HG03439 (cell line): ENCODE results near the gene ASXL2.
"Not testable (repeated sequence)": the region's sequence is repeated elsewhere in the genome, so short reads cannot be mapped to it uniquely, and the experiment has no call there.

Experiments used
- ATAC-seq: cut with Tn5 transposase; IDR thresholded peaks from one replicate; pipeline ENCODE4 v1.9.1; 2021; ENCODE audit warnings: mild to moderate bottlenecking, moderate library complexity; ENCODE audit not compliant: unreplicated experiment

The ASXL2 gene

DNA sequence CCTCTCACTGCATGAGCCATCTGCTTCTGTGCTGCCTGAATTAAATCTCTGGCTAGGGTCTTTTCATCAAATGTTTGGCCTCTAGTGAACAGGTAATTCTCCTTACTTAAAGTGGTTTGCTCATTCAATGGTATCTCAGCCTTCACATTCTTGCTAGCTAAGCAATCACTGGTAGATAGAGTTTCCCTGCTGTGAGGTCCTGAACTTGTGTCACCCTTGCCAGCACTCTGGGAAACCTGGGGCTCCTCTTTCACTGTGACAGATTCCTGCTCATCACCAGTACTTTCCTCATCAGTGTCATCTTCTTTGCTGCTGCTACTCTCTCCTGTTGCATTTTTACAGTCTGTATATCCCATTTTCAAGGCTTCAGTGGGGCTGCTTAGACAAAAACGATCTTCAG, 135.8 kb downstream of the ASXL2 start:
- no peak for ATAC-seq

DNA sequence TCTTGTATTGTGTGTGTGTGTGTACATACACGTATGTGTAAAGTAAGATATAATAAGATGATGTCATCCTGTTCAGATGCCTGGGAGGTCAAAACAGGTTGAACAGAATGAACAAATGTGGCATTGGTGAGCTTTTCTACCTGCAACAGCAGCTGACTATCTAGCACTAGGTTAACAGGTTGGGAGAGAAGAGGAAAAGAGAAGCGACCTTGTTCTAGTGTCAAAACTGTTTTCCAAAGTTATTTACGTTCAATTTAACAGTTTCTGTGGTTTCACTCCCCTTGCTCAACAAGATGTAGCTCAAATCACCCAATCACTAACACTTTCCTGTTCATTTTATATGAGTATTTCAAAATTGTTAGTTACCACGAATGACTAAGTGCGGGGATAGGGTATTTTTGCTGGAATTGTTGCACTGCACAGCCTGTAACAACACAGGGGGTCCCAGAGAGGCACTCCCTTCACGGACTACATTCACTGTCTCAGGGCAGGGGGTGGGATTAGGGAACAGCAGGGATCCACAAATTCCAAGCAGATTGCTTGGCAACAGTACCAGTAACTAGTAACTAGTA, 137.4 kb downstream of the ASXL2 start:
- ATAC-seq = no peak

DNA sequence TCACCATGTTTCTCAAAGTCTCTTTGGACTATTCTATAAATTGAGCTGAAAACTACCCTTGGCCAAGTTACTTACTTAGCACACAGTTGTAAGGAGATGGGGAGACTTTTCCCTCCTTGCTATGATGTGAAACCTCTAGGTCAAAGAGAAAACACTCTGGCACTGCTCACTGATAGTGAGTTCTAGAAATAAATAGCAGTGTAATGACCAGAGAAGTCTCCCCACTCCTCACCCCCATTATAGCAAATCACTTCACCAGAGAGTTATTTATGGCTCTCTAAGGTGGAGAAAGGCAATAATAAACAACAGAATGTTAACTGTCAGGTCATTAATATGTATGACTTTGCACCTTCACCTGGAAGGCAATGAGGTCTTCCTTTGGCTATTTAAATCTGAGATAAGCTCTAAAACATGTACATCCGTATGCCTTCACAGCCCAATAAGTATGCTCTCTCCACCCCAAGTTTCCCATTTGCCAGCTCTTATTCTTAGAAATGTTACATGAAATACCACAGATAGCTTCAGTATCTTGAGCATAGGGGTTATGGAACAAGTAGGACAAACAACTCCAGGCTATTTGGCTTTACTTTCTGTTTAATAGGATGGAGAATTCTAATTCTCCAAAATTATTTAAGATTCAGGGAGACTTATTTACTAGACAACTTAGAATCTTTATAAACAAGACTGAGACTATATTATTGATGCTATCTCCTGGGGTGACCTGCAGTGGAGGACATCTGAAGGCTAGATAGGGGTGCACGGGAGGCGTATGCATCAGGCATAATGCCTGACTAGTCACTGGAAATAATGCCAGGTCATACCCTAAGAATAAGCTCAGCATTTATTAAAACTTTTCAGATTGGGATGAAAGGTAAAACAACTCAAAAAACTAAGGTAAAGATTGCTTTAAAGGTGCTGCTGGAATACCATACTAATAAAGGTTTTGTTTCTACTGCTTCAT, 139.6 kb downstream of the ASXL2 start:
- no peak for ATAC-seq

DNA sequence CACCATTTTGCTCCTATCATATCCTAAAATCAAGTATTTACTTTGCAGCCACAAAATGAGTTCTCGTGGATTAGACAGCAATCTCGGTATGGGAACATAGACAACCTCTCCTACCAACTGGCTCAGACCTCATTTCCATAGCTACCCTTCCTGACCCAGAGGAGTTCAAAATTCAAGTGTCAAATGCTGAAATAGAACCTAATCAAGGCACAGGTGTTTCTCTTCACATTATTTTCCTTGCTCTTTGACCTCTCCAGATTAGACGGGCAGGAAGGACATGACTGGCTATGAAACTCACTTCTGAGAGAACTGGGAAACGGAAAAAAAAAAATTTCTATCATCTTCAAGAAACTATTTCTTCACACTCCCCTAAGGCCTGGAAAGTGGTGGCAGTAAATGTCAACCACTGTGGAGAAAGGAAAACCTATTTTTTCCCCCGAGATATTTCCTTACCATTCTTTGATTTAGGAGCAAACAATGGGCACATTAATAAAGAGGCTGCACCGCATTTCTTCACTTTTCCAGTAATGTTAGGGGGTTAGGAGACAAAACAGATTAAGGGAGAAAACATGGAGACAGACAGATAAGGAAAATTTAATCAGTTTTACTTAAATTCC, 141.3 kb downstream of the ASXL2 start:
- ATAC-seq = no peak

DNA sequence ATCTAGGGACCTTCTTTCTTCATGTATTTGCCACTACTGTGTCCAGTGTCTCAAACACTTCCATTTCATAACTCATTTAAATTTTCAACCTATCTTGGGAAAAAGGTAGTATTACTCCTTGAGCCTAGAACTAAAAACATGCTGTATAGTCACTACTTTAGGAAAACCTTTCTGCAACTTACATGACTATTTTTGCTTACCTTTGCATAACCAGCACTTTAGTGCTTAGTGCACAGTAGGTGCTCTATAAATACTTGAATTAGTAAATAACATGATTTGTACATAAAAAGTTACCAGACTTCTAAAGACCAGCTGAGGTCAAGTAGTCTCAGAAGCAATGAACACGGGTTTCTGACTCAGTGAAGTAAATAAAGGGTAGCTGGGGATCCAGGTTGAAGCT, 142.5 kb downstream of the ASXL2 start:
- ATAC-seq = no peak

DNA sequence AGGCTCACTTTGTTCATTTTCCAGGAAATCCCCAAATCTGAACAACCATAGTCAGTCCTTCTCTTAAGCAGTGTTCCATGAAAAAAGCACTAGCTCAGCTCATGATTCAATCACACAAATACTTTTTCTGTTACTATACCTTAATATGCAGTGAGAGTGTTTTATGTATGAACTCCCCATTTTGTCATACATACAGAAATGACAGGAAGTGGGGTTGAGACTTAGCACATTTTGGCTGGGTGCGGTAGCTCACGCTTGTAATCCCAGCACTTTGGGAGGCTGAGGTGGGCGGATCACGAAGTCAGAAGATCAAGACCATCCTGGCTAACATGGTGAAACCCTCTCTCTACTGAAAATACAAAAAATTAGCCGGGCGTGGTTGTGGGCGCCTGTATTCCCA, 149.7 kb downstream of the ASXL2 start:
- ATAC-seq = no peak

DNA sequence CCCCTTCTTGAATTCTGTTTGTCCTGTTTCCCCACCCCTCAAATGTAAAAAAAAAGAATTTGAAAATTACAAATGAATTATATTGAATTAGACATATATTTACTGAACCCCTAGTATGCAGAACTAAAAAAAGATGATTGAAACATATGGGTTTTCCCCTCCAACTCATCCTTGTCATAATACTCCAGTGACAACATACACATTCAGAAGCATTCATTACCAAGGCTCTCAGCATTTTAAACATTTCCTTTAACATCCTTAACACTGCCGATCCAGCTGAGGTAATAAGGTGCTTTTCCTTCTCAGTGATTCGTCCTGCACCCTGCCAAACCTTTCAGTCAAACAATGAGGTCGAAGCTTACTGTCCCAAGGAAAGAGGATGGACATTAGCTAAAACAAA, 151.8 kb downstream of the ASXL2 start:
- ATAC-seq = no peak

DNA sequence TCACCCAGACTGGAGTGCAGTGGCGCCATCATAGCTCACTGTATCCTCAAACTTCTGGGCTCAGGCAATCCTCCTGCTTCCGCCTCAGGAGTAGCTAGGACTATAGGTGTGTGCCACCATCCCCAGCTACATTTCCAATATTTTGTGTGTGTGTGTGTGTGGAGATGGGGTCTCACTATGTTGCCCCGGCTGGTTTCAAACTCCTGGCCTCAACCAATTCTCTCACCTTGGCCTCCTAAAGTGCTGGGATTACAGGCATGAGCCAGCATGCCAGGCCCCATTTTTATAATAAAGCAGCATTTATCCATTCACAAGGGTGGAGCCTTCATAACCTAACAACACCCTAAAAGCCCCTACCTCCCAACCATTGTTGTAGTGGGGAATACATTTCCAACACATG, 152.4 kb downstream of the ASXL2 start:
- no peak for ATAC-seq

DNA sequence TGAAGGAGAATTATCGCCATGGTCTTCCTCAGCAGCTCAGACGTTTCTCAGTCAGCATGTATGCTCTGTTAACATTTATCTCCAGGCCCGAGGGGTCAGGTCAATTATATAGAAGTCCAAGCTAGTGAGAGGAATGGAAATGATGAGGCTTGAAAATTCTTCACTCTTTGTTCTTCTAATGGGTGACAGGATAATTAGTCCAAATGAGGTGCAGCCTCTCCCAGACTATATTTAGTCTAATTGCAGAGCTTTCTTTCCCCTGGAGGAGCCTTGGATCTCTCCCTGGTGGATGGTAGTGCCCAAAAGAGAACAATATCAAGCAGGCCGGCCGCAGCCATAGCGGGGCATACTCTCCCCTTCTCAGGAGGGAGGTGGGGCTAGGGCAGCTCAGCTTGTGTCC, 153.5 kb downstream of the ASXL2 start:
- no peak for ATAC-seq

DNA sequence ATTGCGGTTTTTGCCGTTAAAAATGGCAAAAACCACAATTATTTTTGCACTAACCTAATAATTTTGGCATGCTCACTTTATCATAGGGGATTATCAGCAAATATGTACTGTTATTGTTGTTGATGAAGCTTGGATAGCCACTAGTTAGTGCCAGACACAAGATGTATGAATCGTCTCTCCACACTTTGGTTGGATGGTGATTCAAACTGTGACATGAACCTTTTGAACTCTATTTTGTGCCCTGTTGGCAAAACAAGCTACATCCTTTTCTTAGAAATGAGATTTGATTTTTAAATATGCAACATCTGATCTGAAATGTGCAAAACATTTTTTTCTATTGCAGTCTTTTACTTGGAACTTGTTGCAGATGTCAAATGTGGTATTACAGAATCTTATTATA, 156.1 kb downstream of the ASXL2 start:
- ATAC-seq = no peak

DNA sequence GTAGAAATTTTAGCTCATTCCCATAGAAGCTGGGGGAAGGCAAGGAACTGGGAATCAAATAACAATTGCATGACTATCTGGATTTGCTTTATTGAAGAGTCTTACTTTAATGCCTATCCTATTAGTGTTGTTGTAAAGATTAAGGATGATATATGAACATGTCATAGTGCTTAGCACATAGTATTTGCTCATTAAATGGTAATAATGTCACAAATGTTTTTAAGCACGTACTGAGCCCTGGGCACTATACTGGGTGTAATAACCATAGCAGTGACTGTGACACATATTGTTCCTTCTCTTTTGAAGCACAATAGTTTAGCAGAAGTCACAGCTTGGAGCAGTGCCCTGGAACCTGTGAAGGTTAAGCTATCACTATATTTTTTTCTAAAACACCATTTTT, 157.7 kb downstream of the ASXL2 start:
- no peak for ATAC-seq

DNA sequence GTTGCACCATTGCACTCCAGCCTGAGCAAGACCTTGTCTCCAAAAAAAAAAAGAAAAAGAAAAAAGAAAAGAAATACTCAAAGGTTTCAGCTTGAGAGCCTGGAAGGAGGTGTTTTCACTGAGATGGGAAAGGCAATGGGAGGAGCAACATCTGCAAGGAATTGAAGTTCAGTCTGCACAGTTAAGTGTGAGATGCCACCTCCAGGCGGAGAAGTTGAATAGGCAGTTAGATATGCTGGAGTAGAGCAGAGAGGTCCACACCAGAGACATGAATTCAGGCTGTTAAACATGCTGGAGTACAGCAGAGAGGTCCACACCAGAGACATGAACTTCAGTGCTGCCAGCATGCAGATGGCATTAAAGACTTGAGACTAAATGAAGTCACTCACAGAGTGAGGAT, 163.5 kb downstream of the ASXL2 start:
- no peak for ATAC-seq

DNA sequence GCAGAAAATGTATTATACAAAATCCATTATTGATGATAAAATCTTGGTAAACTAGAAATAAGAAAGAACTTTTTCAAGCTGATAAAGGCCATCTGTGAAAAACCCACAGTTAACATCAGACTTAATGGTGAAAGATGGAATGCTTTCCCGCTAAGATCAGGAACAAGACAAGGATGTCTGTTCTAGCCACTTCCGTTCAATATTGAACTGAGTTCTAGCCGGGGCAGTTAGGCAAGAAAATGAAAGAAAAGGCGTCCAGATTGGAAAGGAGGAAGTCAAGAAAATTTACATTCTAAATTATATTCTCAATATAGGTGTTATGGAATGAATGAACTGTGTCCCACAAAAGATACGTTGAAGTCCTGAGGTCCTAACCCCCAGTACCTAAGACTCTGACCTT, 165.8 kb downstream of the ASXL2 start:
- ATAC-seq = no peak

DNA sequence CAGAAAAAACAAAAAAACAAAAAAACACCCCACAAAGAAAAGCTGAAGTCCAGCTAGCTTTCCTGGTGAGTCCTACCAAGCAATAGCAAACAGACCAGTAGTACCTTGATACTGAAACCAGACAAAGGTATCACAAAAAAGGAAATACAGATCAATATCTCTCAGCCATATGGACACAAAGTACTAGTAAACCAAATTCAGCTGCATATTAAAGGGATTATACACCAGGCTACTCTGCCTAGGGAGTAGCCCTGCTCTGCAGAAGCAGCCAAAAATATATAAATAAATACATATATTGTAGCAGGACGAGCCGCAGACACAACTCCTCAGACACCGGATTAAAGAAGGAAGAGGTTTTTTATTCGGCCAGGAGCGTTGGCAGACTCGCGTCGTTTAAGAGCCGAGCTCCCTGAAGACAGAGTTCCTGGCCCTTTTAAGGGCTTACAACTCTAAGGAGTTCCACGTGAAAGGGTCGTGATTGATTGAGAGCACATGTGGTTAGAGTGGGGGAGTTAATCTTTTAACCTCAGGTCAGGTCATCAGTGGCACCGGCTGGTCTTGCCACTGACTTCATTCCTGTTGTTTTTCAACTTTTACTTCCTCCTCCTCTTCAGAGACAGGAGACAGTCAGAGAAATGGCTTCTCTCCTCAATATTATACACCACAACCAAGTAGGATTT, 166.5 kb downstream of the ASXL2 start:
- no peak for ATAC-seq

DNA sequence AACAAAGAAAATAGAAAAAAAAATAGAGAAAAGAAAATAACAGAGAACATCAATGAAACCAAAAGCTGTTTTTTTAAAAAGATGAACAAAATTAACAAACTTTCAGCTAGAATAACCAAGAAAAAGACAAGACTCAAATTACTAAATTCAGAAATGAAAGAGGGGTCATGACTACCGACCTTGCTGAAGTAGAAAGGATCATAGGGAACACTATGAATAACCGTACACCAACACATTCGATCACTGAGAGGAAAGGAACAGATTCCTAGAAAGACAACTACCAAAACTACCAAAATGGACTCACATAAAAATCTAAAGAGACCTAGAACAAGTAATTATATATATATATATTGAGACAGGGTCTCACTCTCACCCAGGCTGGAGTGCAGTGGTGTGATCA, 167.5 kb downstream of the ASXL2 start:
- no peak for ATAC-seq

DNA sequence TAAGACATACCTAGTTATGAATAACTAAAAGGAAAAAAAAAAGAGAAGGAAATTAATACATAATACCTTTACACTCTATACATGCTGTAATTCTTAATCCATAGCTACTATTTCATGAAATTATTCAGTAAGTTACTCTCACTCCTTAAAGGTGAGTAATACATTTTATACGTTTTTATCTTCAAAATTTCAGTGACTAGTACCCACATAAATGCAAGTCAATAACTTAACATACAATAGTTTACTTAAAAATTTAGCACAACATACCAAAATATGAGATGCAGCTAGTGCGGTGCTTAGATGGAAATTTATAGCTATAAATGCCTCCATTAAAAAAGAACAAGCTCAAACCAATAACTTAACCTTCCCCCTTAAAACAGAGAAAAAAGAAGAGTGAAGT, 168.9 kb downstream of the ASXL2 start:
- no peak for ATAC-seq

DNA sequence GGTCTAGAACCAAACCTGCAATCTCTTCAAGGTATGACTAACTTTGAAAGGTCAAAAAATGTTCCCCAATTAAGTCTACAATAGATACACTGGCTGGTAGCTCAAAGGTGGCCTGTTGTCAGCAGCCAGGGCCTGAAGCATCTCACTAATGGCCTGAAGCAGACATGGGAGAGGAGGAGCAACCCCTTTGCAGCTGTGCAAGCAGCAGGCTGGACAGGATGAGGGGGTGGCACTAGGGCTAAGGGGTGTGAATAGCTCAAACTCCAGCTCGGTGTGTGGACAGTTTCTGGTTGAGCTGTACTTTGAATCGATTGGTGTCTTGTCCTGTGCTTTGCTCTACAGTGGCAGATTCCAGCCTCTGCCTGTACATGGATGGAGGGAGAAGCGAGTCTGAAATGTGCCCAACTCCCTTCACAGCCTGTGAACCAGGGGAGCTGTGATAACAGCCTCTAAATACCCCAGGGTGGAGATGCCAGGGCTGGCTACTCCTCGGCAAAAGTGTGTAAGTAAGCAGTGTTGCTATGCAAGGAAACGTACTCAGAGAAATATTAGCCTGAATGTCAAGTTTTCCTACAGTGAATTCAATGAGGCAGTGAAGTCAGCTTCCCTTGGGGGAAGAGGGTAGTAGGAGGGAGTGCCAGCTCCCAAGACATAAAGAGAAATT, 170.2 kb downstream of the ASXL2 start:
- ATAC-seq = no peak

DNA sequence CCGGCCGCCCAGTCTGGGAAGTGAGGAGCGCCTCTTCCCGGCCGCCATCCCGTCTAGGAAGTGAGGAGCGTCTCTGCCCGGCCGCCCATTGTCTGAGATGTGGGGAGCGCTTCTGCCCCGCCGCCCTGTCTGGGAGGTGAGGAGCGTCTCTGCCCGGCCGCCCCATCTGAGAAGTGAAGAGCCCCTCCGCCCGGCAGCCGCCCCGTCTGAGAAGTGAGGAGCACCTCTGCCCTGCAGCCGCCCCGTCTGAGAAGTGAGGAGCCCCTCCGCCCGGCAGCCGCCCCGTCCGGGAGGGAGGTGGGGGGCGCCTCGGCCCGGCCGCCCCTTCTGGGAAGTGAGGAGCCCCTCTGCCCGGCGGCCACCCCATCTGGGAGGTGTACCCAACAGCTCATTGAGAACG, 172.7 kb downstream of the ASXL2 start:
- ATAC-seq = not testable (repeated sequence)

DNA sequence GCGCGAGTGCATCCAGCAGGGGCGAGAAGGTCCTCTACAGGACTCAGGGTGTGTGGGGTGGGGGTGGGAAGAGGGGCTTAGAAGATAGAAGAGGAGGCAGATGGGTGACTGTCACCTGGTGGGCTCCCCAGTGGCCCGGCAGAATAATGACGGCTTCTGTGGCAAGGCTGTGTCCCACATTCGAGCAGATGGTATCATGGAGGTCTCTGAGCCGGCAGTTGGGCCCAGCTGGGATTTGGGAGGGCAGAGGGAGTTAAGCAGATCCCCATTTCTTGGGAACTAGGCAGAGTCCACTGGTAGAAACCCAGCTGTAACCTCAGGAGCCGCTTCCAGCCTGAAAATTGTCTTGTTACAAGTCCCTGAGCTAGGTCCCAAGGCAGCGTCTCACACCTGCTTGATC, 176.5 kb downstream of the ASXL2 start:
- no peak for ATAC-seq

DNA sequence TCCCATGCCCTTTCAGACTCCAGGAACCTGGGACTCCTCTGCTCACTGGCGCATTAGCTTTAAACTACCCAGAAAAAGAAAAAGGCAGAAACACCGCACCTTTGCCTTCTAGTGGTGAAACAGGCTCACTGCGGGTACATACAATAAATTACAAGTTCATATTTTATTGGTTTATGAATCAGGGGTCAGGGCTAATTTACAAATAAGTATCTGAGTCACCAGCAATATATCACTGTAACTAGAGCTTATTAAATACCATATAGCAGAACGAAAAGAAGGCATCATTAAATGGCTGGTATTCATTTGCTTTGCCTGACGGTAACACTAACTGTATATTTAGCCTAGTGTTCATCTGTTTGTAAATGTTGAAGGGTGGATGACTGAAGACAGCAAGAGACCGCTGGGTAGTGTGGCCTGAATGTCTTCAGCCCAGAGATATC, 178.0 kb downstream of the ASXL2 start:
- no peak for ATAC-seq

DNA sequence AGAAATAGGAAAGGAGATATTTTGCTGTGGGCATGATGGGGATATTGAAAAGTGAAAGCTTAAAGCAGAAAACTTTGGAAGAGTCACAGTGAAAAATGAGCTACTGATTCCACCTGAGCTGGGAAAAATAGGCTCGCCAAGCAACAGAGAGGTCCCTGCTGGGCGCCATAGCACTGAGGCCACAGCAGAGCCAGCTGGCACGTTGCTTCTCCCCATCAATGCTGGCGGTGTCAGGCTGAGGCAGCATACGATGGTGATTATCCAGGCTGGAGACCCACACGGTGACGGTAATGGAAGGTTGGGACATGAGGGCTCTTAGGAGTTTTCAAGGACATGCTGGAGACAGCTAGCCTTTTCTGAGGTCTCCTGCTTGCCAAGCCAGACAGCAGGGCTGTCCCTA, 179.1 kb downstream of the ASXL2 start:
- no peak for ATAC-seq
